Measurements from ENCODE around the gene RBM28. TPM values are rescaled to one million over a fixed set of nuclear protein-coding genes. Genes with fewer than 3 reads are reported as not detected.

The RBM28 gene
- total and polyA plus RNA-seq, 2 of the 8 experiments (the other 6 are each of a cell fraction or from before 2014, with no cell fraction given), result 12.8 to 65.3 TPM

GRCh38 chr7:128385988-128386925 is 42.5 kb upstream of the RBM28 start (continued):
- no peak for TF ChIP-seq CHD7 (IDR thresholded peaks at IDR 0.05; ENCODE audit: insufficient replicate concordance, low read length)
- TF ChIP-seq EGR1 (IDR thresholded peaks at IDR 0.05; ENCODE audit: borderline replicate concordance, low read depth, low read length), result no peak
